ENCODE results near the gene RCAN2.

RCAN2 gene

GRCh38 chr6:46288835-46289234, 202.4 kb downstream of the RCAN2 start:
- H3K4me3 ChIP-seq (ENCODE audit: insufficient read depth, low read depth, low read length, poor library complexity, severe bottlenecking), result no peak overlapping the region
- H3K4me1 ChIP-seq (ENCODE audit: control insufficient read depth, insufficient read depth, low read length, poor library complexity, severe bottlenecking), result no peaks in the 10 kb centered on the region
- H3K27me3 ChIP-seq (replicated peaks; ENCODE audit: control insufficient read depth, insufficient read depth, low read length, poor library complexity, severe bottlenecking), result peaks cover 4% of the 10 kb centered on the region
- H3K27ac ChIP-seq (ENCODE audit: insufficient read depth, low read length, poor library complexity, severe bottlenecking), result no peak overlapping the region
- DNase-seq, result no peak
- no peaks in the 10 kb centered on the region for H3K9me3 ChIP-seq (ENCODE audit: control insufficient read depth, low read length)
- no peaks in the 10 kb centered on the region for H3K36me3 ChIP-seq (ENCODE audit: control insufficient read depth, insufficient read depth, low read length)

- H3K36me3 ChIP-seq (ENCODE audit: control insufficient read depth, insufficient read depth, low read length), result no peaks in the 10 kb centered on the region
- no peaks in the 10 kb centered on the region for H3K9me3 ChIP-seq (ENCODE audit: control insufficient read depth, low read length)
- no peak overlapping the region for H3K27ac ChIP-seq (ENCODE audit: insufficient read depth, low read length, poor library complexity, severe bottlenecking)
- H3K4me1 ChIP-seq (ENCODE audit: control insufficient read depth, insufficient read depth, low read length, poor library complexity, severe bottlenecking), result no peaks in the 10 kb centered on the region
- no peak for DNase-seq
- no peak overlapping the region for H3K4me3 ChIP-seq (ENCODE audit: insufficient read depth, low read depth, low read length, poor library complexity, severe bottlenecking)
- peaks cover 4% of the 10 kb centered on the region for H3K27me3 ChIP-seq (replicated peaks; ENCODE audit: control insufficient read depth, insufficient read depth, low read length, poor library complexity, severe bottlenecking)
Observed at GRCh38 chr6:46287681-46288080, 203.6 kb downstream of the RCAN2 start.

DNA sequence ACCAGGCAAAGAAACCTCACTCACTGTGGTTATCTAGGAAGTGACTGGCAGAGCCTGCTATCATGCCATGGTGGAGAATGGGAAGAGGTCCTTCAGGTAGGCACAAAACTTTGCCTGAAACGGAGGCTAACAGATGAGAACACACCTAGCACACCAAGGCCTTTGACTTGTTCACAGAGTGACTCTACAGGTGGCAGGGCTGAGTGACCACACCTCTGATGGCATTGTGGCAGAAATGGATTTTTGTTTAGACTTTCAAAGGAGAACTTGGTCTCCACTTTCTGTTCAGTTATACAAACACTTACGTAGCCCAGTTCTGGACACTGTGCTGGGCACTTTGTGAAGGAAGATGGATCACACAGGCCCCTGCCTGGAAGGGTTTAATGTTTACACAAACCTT, 204.2 kb downstream of the RCAN2 start:
- Histone ChIP-seq H3K9me3 (ENCODE audit: control insufficient read depth, low read length) (no peaks in the 10 kb centered on the region), H3K4me3 (ENCODE audit: insufficient read depth, low read depth, low read length, poor library complexity, severe bottlenecking) (no peak overlapping the region), H3K27me3 (replicated peaks; ENCODE audit: control insufficient read depth, insufficient read depth, low read length, poor library complexity, severe bottlenecking) (peaks cover 4% of the 10 kb centered on the region), H3K27ac (ENCODE audit: insufficient read depth, low read length, poor library complexity, severe bottlenecking) (no peak overlapping the region), H3K36me3 (ENCODE audit: control insufficient read depth, insufficient read depth, low read length) (no peaks in the 10 kb centered on the region), H3K4me1 (ENCODE audit: control insufficient read depth, insufficient read depth, low read length, poor library complexity, severe bottlenecking) (no peaks in the 10 kb centered on the region)
- DNase-seq, result no peak

GRCh38 chr6:46284475-46284874, 206.8 kb downstream of the RCAN2 start:
- H3K4me3 ChIP-seq (ENCODE audit: insufficient read depth, low read depth, low read length, poor library complexity, severe bottlenecking), result no peak overlapping the region
- H3K27me3 ChIP-seq (replicated peaks; ENCODE audit: control insufficient read depth, insufficient read depth, low read length, poor library complexity, severe bottlenecking), result no peaks in the 10 kb centered on the region
- no peaks in the 10 kb centered on the region for H3K9me3 ChIP-seq (ENCODE audit: control insufficient read depth, low read length)
- H3K27ac ChIP-seq (ENCODE audit: insufficient read depth, low read length, poor library complexity, severe bottlenecking), result no peak overlapping the region
- no peaks in the 10 kb centered on the region for H3K36me3 ChIP-seq (ENCODE audit: control insufficient read depth, insufficient read depth, low read length)
- DNase-seq, result no peak
- no peaks in the 10 kb centered on the region for H3K4me1 ChIP-seq (ENCODE audit: control insufficient read depth, insufficient read depth, low read length, poor library complexity, severe bottlenecking)

DNA sequence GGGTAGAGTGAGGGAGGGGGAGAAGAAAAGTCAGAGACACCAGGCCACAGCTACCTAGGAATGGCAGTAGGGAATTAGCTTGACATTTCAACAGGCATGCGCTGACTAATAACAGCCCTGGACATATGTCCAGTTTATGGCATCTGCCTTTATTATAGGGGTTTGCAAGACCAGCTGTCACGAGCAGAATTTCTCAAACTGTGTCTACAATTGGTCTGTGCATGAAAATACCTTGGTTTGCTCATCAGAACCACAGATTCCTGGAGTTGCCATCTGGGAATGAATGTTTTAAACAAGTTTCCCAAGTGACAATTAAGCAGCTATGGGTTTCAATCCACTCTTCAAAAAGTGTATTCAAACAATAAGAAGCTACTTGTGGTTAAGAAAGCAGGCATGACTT, 210.1 kb downstream of the RCAN2 start:
- Histone ChIP-seq H3K27me3 (replicated peaks; ENCODE audit: control insufficient read depth, insufficient read depth, low read length, poor library complexity, severe bottlenecking) (no peaks in the 10 kb centered on the region), H3K27ac (ENCODE audit: insufficient read depth, low read length, poor library complexity, severe bottlenecking) (no peak overlapping the region), H3K9me3 (ENCODE audit: control insufficient read depth, low read length) (no peaks in the 10 kb centered on the region)

DNA sequence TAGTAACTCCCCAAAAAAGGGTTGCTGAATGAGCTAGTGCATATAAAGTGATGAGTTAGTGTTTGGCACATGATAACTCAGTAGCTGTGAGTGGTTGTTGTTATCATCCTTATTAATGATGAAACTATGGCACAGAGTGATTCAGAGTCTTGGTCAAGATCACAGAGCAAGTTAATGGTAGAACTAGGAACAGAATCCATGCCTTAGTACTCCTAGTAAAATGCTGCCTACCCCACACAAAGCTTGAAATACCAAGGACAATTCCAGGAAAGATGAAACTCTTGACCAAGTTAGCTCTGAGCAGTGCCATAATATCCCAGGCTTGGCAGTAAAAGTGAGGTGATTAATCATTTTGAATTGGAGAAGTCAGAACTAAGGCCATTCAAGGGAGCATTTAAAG, 211.4 kb downstream of the RCAN2 start:
- H3K27ac ChIP-seq (ENCODE audit: insufficient read depth, low read length, poor library complexity, severe bottlenecking), result no peak overlapping the region
- H3K36me3 ChIP-seq (ENCODE audit: control insufficient read depth, insufficient read depth, low read length), result no peaks in the 10 kb centered on the region
- H3K27me3 ChIP-seq (replicated peaks; ENCODE audit: control insufficient read depth, insufficient read depth, low read length, poor library complexity, severe bottlenecking), result no peaks in the 10 kb centered on the region
- no peaks in the 10 kb centered on the region for H3K9me3 ChIP-seq (ENCODE audit: control insufficient read depth, low read length)
- no peak for DNase-seq
- H3K4me1 ChIP-seq (ENCODE audit: control insufficient read depth, insufficient read depth, low read length, poor library complexity, severe bottlenecking), result no peaks in the 10 kb centered on the region
- H3K4me3 ChIP-seq (ENCODE audit: insufficient read depth, low read depth, low read length, poor library complexity, severe bottlenecking), result no peak overlapping the region

More for the DNA sequence above, 210.1 kb downstream of the RCAN2 start:
- H3K36me3 ChIP-seq (ENCODE audit: control insufficient read depth, insufficient read depth, low read length), result no peaks in the 10 kb centered on the region
- DNase-seq, result no peak
- no peaks in the 10 kb centered on the region for H3K4me1 ChIP-seq (ENCODE audit: control insufficient read depth, insufficient read depth, low read length, poor library complexity, severe bottlenecking)
- no peak overlapping the region for H3K4me3 ChIP-seq (ENCODE audit: insufficient read depth, low read depth, low read length, poor library complexity, severe bottlenecking)

DNA sequence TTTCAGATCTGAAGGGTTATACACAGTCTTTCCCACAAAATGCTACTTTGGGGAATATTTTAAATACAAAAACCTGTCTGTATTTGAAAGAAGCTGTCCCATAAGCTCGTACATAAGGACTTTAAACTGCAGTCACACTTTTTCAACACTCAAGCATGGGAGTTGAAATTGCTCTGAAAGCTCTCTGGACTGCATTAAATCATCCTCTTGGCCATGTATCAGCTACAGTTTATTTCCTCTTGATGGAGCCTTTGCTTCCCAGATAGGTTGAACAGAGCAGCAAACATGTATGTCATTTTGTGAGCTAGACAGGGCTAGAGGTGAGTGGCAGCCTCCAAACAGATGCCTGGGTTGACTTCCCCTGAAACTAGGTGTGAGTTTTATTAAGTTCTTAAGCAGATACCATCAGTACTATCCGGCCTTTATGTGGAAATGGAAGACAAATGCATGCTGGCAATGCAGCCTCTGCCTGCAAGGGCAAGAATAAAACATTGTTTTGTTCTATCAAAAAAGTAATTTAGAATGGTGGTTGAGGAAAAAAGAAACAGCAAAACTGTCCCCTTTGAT, 214.6 kb downstream of the RCAN2 start:
- H3K4me3 ChIP-seq (ENCODE audit: insufficient read depth, low read depth, low read length, poor library complexity, severe bottlenecking), result no peak overlapping the region

GRCh38 chr6:46274502-46274901, 216.7 kb downstream of the RCAN2 start:
- H3K4me3 ChIP-seq (ENCODE audit: insufficient read depth, low read depth, low read length, poor library complexity, severe bottlenecking), result no peak overlapping the region
- no peak for DNase-seq
- H3K9me3 ChIP-seq (ENCODE audit: control insufficient read depth, low read length), result no peaks in the 10 kb centered on the region
- no peaks in the 10 kb centered on the region for H3K27me3 ChIP-seq (replicated peaks; ENCODE audit: control insufficient read depth, insufficient read depth, low read length, poor library complexity, severe bottlenecking)
- no peaks in the 10 kb centered on the region for H3K36me3 ChIP-seq (ENCODE audit: control insufficient read depth, insufficient read depth, low read length)
- H3K27ac ChIP-seq (ENCODE audit: insufficient read depth, low read length, poor library complexity, severe bottlenecking), result no peak overlapping the region
- no peaks in the 10 kb centered on the region for H3K4me1 ChIP-seq (ENCODE audit: control insufficient read depth, insufficient read depth, low read length, poor library complexity, severe bottlenecking)

More for the DNA sequence above, 214.6 kb downstream of the RCAN2 start:
- Histone ChIP-seq H3K27me3 (replicated peaks; ENCODE audit: control insufficient read depth, insufficient read depth, low read length, poor library complexity, severe bottlenecking) (no peaks in the 10 kb centered on the region), H3K4me1 (ENCODE audit: control insufficient read depth, insufficient read depth, low read length, poor library complexity, severe bottlenecking) (no peaks in the 10 kb centered on the region), H3K9me3 (ENCODE audit: control insufficient read depth, low read length) (no peaks in the 10 kb centered on the region), H3K36me3 (ENCODE audit: control insufficient read depth, insufficient read depth, low read length) (no peaks in the 10 kb centered on the region), H3K27ac (ENCODE audit: insufficient read depth, low read length, poor library complexity, severe bottlenecking) (no peak overlapping the region)
- no peak for DNase-seq

DNA sequence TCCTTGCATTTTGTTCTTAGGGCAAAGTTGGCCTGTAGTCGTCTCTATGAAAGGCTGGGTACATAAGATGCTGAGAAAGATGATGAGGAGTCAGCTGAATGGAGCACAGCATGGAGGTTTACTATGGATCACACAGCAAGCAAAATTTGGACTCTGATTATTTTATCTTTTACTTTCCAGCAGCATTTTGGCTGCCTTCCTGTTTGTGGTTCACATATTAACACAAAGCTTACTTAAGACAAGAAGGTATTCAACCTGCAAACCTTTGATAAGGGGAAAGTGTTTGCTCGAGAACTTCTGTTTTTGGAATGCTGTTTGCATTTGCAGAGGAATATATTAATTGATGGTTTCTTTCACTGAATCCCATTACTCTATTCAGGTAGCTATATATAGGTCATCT, 217.3 kb downstream of the RCAN2 start:
- no peak overlapping the region for H3K4me3 ChIP-seq (ENCODE audit: insufficient read depth, low read depth, low read length, poor library complexity, severe bottlenecking)
- H3K36me3 ChIP-seq (ENCODE audit: control insufficient read depth, insufficient read depth, low read length), result no peaks in the 10 kb centered on the region
- no peak overlapping the region for H3K27ac ChIP-seq (ENCODE audit: insufficient read depth, low read length, poor library complexity, severe bottlenecking)
- H3K27me3 ChIP-seq (replicated peaks; ENCODE audit: control insufficient read depth, insufficient read depth, low read length, poor library complexity, severe bottlenecking), result no peaks in the 10 kb centered on the region
- no peaks in the 10 kb centered on the region for H3K4me1 ChIP-seq (ENCODE audit: control insufficient read depth, insufficient read depth, low read length, poor library complexity, severe bottlenecking)
- H3K9me3 ChIP-seq (ENCODE audit: control insufficient read depth, low read length), result no peaks in the 10 kb centered on the region
- DNase-seq, result no peak

DNA sequence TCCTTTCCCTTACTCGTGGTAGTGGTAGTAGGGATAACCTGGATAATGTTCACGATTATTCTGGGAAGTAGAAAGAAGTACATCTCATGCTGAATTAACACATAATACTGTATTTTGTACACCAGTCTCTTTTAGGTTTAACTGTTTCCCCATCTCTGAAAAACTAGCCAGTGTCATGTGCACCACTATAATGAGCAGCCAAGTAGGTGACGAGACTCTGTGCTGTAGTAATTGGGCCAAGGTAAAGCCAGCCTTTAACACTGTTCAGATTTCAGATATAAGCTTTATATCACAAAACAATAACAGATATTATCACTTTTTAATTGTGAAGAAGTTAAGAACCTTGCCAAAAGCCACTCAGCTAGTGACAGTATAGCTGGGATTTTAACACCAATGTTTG, 219.5 kb downstream of the RCAN2 start:
- Histone ChIP-seq H3K27ac (ENCODE audit: insufficient read depth, low read length, poor library complexity, severe bottlenecking) (no peak overlapping the region), H3K4me1 (ENCODE audit: control insufficient read depth, insufficient read depth, low read length, poor library complexity, severe bottlenecking) (no peaks in the 10 kb centered on the region), H3K9me3 (ENCODE audit: control insufficient read depth, low read length) (no peaks in the 10 kb centered on the region), H3K4me3 (ENCODE audit: insufficient read depth, low read depth, low read length, poor library complexity, severe bottlenecking) (no peak overlapping the region), H3K36me3 (ENCODE audit: control insufficient read depth, insufficient read depth, low read length) (no peaks in the 10 kb centered on the region), H3K27me3 (replicated peaks; ENCODE audit: control insufficient read depth, insufficient read depth, low read length, poor library complexity, severe bottlenecking) (no peaks in the 10 kb centered on the region)
- DNase-seq, result no peak
